Stimulated activated memory B cell treated with anti-CD40 and anti-IgM and Interleukin-4, amounts not matched to agents 10 μg/mL and 1 μg/mL and 100 μg/mL, for 72 hours (primary cell): ENCODE measurements around the gene PPP1R14C.
"Not testable (repeated sequence)": the region's sequence is repeated elsewhere in the genome, so short reads cannot be mapped to it uniquely, and the experiment has no call there.

Source experiments
- ATAC-seq: fragments of 150-1000 bp; cut with Tn5 transposase; 2 replicates; pipeline ENCODE4 v1.10.0; 2021
- H3K27ac Mint-ChIP-seq: one replicate; pipeline ENCODE4 v1.8.0; 2022; ENCODE audit warnings: mild to moderate bottlenecking, mixed read lengths
- H3K27me3 Mint-ChIP-seq: one replicate; pipeline ENCODE4 v1.8.0; 2022; ENCODE audit warnings: mixed read lengths
- H3K36me3 Mint-ChIP-seq: one replicate; pipeline ENCODE4 v1.8.0; 2022; ENCODE audit warnings: mixed read lengths
- H3K4me1 Mint-ChIP-seq: one replicate; pipeline ENCODE4 v1.8.0; 2022; ENCODE audit warnings: mixed read lengths
- H3K4me3 Mint-ChIP-seq: one replicate; pipeline ENCODE4 v1.8.0; 2022; ENCODE audit warnings: mild to moderate bottlenecking, moderate library complexity, mixed read lengths
- H3K9me3 Mint-ChIP-seq: one replicate; pipeline ENCODE4 v1.8.0; 2022; ENCODE audit warnings: mixed read lengths

Gene PPP1R14C

DNA sequence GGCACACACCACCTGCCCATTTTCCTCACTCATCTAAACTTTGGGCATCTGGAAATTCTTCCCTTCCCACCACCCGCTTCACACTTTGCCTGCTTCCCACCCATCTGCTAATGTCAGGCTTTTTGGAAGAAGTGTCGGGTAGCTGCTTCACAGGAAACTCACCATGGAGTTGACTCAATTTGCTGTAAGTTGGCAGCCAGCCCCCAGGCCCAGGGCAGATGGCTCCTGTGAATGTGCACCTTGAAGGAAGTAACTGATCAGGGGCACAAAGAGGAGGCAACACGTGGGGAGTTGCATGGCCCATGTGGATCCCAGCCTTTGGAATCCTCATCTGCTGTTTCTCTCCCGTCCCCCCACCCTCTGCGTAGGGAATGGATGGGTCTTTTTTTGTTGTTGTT lies 87.3 kb downstream of the PPP1R14C start:
- Mint-ChIP-seq H3K36me3 (no peaks in the 10 kb centered on the region), H3K4me3 (no peak overlapping the region), H3K9me3 (peaks cover 6% of the 10 kb centered on the region), H3K27ac (no peak overlapping the region), H3K27me3 (peaks cover 16% of the 10 kb centered on the region), H3K4me1 (no peaks in the 10 kb centered on the region)
- ATAC-seq, result no peak

DNA sequence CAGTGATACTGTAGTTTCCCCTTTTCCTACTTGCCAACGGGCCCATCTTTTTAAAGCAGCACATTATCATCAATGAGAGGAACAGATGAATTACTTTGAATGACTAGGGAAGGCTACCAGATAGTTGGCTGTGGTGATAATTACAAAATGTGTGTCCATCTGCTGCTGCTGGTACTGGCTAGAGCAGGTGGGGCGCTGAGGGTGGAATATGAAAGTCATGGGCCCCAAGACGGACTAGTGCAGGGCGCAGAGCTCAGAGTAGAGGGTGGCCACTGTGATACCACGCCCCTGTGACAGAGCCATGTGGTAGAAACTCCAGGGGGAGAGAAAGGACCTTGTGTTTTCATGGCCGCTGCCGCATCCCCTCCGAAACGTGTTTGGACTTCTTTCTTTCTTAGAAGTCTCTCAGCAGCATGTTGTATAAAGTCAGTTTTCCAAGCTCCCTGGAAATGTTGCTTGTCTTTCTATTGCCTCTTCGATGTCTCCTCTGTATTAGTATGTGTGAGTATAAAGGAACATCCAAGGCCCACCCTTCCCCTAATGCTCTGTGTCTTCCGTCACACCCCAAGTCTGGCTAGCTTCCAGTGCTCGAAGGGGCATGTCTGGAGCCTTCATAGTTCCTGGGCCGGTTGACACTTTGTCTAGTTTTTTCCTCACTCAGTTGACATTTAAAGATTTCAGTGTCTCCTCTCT lies 88.1 kb downstream of the PPP1R14C start:
- H3K4me1 Mint-ChIP-seq, result no peaks in the 10 kb centered on the region
- H3K4me3 Mint-ChIP-seq, result no peak overlapping the region
- H3K9me3 Mint-ChIP-seq, result peaks cover 6% of the 10 kb centered on the region
- no peak overlapping the region for H3K27ac Mint-ChIP-seq
- ATAC-seq, result no peak
- H3K27me3 Mint-ChIP-seq, result peaks cover 24% of the 10 kb centered on the region
- no peaks in the 10 kb centered on the region for H3K36me3 Mint-ChIP-seq

DNA sequence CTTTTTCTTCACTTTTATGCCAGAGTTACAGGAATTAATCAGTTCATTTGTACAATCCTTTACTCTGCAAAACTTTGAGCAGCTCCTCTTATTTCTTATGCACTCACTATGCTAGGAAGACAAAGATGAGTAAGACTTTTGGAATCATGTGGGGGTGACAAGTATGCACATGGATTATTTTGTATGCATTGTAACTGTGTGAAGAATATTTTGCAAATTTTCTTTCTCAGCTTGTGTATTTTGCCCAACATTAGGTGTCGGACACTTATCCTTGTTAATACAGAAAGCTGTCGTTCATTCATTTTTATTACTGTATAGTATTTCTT lies 88.6 kb downstream of the PPP1R14C start:
- no peaks in the 10 kb centered on the region for H3K4me1 Mint-ChIP-seq
- no peak overlapping the region for H3K27ac Mint-ChIP-seq
- H3K9me3 Mint-ChIP-seq, result peaks cover 6% of the 10 kb centered on the region
- no peak overlapping the region for H3K4me3 Mint-ChIP-seq
- peaks cover 29% of the 10 kb centered on the region for H3K27me3 Mint-ChIP-seq
- no peak for ATAC-seq
- no peaks in the 10 kb centered on the region for H3K36me3 Mint-ChIP-seq

DNA sequence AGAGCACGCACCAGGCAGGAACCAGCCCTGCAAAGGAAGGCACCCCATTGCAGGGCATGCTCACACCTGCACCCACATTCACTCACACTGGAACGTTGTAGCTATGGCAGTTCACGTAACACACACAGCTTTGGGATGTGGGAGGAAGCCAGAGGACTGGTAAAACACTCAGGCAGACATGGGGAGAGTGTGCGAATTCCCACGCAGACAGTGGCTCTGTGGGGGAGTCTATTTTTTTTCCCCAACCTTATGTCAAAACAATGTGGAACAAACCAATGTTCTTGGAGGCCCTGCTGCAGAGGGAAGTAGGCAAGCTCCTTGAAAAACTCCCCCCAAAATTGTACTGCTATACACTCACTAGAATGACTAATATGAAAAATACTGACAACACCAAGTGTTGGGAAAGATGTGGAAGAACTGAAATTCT lies 91.0 kb downstream of the PPP1R14C start:
- H3K27ac Mint-ChIP-seq, result no peak overlapping the region
- no peaks in the 10 kb centered on the region for H3K36me3 Mint-ChIP-seq
- ATAC-seq, result no peak

DNA sequence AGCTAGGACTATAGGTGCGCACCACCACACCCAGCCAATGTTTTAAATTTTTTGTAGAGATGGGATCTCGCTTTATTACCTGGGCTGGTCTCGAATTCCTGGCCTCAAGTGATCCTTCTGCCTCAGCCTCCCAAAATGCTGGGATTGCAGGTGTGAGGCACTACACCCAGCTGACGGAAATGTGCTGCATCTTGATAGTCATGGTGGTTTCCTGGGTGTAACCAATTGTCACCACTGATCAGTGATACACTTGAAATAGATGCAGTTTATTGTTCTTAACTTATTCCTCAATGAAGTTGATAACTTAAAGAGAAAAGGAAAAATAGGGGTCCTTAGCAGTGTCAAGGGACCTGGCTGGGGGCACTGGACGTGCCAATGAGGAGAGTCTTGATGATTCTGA lies 92.4 kb downstream of the PPP1R14C start:
- Mint-ChIP-seq H3K9me3 (peaks cover 12% of the 10 kb centered on the region), H3K36me3 (peaks cover 8% of the 10 kb centered on the region), H3K4me1 (no peaks in the 10 kb centered on the region), H3K4me3 (no peak overlapping the region), H3K27me3 (peaks cover 46% of the 10 kb centered on the region), H3K27ac (no peak overlapping the region)
- ATAC-seq, result no peak

More for the DNA sequence above, 91.0 kb downstream of the PPP1R14C start:
- Mint-ChIP-seq H3K4me3 (no peak overlapping the region), H3K9me3 (peaks cover 6% of the 10 kb centered on the region), H3K4me1 (no peaks in the 10 kb centered on the region), H3K27me3 (peaks cover 37% of the 10 kb centered on the region)

DNA sequence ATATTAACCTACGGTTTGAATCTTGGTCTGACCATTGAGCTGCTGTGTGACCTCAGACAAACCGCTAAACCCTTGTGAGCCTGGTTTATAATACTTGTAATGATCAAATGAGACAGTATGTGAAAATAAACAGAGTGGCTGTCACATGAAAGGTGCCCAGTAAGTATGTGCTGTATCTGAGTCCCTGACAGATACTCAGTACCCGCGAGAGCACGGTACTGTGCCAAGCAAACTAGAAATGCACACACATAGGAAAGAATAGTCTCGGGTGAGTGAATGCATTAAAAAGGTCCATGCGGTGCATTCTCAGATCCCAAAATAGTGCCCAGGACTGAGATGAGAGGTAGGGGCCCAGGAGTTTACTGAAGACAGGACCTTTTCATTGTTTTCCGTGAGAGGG lies 93.3 kb downstream of the PPP1R14C start:
- peaks cover 8% of the 10 kb centered on the region for H3K36me3 Mint-ChIP-seq
- H3K27ac Mint-ChIP-seq, result no peak overlapping the region

DNA sequence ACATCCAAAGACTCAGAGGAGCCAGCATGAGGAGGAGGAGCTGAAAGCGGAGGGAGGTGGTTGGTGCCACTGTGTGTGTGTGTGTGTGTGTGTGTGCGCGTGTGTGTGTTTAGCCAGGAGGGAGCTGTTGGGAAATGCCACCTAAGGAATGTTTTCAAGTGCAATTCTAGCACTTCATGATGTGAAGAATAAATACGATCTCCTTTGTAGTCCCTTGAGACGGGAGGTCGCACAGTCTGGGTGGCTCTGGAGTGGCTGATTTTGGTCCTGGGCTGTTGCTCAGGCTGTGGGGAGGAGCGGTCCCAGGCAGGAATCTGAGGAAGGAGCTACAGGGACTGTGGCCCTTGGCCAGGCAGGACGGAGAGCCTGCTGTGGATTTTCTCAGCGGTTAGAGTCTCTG lies 93.7 kb downstream of the PPP1R14C start:
- Mint-ChIP-seq H3K4me3 (no peak overlapping the region), H3K4me1 (peaks cover under 1% of the 10 kb centered on the region), H3K9me3 (peaks cover 12% of the 10 kb centered on the region), H3K36me3 (peaks cover 8% of the 10 kb centered on the region), H3K27ac (no peak overlapping the region), H3K27me3 (peaks cover 34% of the 10 kb centered on the region)
- no peak for ATAC-seq

More for the DNA sequence above, 93.3 kb downstream of the PPP1R14C start:
- ATAC-seq, result no peak
- H3K27me3 Mint-ChIP-seq, result peaks cover 38% of the 10 kb centered on the region
- H3K9me3 Mint-ChIP-seq, result peaks cover 12% of the 10 kb centered on the region
- no peaks in the 10 kb centered on the region for H3K4me1 Mint-ChIP-seq
- H3K4me3 Mint-ChIP-seq, result no peak overlapping the region

DNA sequence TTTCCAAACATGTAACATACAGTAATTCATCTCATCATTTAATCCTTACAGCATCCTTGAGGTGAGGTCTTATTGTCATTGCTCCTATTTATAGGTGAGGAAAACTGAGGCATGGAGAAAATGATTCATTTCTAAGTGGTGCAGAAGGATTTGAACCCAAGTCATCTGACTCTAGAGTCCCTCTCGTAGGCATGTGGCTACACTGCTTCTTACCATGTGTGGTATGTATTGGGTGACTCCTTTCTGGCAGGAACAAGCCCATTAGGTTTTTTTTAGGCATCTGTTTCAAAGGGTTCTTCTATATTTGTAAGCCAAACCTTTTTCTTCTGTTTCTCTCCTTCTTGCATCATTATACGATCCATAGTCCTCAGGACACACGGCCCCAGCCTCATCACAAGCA lies 94.8 kb downstream of the PPP1R14C start:
- Mint-ChIP-seq H3K4me3 (no peak overlapping the region), H3K36me3 (peaks cover 8% of the 10 kb centered on the region), H3K4me1 (peaks cover 8% of the 10 kb centered on the region), H3K27me3 (peaks cover 31% of the 10 kb centered on the region), H3K9me3 (peaks cover 10% of the 10 kb centered on the region), H3K27ac (no peak overlapping the region)
- no peak for ATAC-seq

DNA sequence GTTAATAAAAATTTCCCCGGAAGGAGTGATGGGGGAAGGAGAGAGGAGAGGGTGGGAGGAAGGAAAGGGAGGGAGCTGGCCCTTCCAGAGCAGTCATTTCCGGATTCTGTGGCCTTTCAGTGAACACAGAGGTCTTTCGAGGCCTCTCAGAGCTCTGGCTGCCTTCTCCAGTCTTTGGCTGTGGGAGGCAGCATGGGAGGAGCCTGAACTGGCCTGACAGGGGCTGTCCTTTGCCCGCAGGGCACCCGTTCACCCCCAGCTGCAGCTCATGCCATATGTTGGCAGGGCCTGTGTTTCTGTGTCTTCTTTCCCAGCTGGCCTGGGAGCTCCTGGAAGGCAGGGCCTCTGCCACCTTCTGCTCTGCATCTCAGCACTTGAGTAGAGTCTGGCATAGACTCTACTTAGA lies 95.5 kb downstream of the PPP1R14C start:
- H3K36me3 Mint-ChIP-seq, result peaks cover 8% of the 10 kb centered on the region
- H3K4me1 Mint-ChIP-seq, result peaks cover 8% of the 10 kb centered on the region
- H3K27ac Mint-ChIP-seq, result no peak overlapping the region
- no peak for ATAC-seq
- H3K4me3 Mint-ChIP-seq, result no peak overlapping the region
- peaks cover 6% of the 10 kb centered on the region for H3K9me3 Mint-ChIP-seq
- peaks cover 31% of the 10 kb centered on the region for H3K27me3 Mint-ChIP-seq

DNA sequence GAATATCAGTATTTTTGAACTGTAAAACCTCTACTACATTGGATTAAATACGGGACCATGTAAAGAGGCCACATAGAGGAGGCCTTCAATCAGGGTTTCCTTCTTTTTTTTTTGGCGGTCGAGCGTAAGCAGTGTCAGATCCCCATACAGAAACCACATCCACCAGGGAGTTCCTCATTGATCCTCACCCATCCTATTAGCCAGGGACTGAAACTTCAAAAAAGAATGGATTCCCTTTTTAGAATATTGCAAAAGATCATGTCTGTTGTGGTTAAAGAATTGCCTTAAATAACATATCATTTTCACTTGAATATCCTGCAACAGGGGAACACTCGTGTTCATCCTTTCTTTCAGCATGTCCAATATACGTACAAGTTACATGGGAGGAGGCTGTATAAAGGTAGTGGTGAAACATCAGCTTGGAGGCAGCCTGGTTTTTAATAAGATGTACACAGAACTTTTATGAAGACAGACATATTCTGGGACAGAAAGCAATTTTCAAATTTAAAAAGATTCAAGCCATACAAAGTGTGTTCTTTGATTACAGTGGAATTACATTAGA lies 96.1 kb downstream of the PPP1R14C start:
- Mint-ChIP-seq H3K9me3 (peaks cover 6% of the 10 kb centered on the region), H3K4me1 (peaks cover 8% of the 10 kb centered on the region), H3K27ac (no peak overlapping the region), H3K4me3 (no peak overlapping the region), H3K36me3 (peaks cover 8% of the 10 kb centered on the region), H3K27me3 (peaks cover 31% of the 10 kb centered on the region)
- no peak for ATAC-seq

DNA sequence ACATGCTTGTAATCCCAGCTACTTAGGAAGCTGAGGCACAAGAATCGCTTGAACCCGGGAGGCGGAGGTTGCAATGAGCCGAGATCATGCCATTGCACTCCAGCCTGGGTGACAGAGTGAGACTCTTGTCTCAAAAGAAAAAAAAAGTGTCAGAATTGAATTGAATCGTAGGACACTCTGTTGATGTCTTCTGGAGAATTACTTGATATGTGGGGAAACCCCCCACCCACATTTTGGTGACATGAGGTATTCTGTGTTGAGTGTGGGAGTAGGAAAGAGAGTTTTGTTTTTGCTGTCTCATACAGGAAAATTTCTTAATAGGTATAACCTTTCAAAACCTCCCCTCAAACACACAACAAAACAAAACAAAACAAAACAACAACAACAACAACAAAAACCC lies 98.9 kb downstream of the PPP1R14C start:
- H3K27ac Mint-ChIP-seq, H3K36me3 Mint-ChIP-seq, H3K4me3 Mint-ChIP-seq, H3K9me3 Mint-ChIP-seq, H3K4me1 Mint-ChIP-seq: not testable (repeated sequence)
- peak; percentile 70 for ATAC-seq
- peaks cover 14% of the 10 kb centered on the region for H3K27me3 Mint-ChIP-seq

DNA sequence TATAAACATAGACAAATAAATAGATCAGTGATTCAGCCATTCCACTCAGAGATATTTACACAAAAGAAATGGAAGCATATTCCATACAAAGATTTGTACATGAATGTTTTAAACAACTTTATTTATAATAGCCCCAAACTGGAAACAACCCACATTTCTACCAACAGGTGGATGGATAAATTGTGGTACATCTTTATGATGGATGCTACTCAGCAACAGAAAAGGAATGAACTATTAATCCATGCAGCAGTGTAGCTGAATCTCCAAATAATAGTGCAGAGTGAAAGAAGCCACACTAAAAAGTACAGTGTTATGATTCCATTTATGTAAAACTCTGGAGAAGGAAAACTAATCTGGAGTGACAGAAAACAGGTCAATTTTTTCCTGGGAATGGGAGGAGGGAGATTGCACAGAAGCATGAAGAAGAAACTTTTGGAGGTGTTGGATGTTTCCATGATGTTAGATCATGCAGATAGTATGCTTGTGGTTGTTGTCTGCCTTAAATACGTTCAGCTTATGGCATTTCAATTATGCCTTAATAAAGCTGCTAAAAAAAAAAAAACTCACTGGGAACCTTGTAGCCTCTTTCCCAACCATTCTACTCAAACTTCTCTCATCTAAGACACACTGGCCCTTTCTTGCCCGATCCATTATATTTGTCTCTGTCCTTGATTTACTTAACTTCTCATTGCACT lies 100.9 kb downstream of the PPP1R14C start:
- peaks cover 16% of the 10 kb centered on the region for H3K36me3 Mint-ChIP-seq
- no peak overlapping the region for H3K4me3 Mint-ChIP-seq
- no peak overlapping the region for H3K27ac Mint-ChIP-seq
- H3K4me1 Mint-ChIP-seq, result peaks cover 8% of the 10 kb centered on the region
- ATAC-seq, result no peak
- peaks cover 8% of the 10 kb centered on the region for H3K9me3 Mint-ChIP-seq
- H3K27me3 Mint-ChIP-seq, result peaks cover 10% of the 10 kb centered on the region

DNA sequence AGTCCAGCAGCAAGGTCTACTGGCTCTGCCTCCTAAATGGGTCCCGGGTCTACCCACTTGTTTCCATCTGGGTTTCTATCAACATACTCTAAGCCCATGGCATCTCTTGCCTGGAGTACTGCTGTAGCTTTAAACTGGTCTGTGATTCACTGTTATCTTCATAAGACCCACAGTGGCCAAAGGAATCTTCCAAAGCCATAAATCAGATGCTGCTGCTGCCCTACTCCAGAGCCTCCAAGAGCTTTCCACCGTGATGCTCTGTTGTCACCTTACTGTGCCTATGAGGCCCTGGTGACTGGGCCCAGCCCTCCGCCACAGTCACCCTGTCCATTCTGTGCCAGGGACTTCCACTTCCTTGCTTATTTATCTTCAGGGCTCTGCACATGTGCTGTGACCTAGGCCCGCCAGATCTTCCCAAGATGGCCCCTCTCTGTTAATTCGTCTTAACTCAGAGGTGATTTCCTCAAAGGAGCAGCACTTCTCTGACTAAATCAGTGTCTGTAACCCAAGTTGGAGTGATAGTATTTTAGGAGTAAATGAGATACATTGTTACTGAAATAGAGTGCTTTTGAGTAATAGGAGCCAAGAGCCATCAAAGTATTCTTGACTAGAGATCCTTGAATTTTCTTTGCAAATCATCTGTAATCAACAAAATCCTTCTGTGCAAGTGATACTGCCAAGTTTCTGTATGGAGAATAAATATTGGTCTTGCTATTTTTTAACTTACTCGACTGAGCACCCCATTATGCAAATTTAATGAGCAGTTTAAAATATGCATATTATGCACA lies 102.5 kb downstream of the PPP1R14C start:
- Mint-ChIP-seq H3K36me3 (peaks cover 8% of the 10 kb centered on the region), H3K4me1 (peaks cover 8% of the 10 kb centered on the region), H3K27ac (no peak overlapping the region), H3K4me3 (no peak overlapping the region), H3K27me3 (no peaks in the 10 kb centered on the region), H3K9me3 (peaks cover 3% of the 10 kb centered on the region)
- ATAC-seq, result no peak

DNA sequence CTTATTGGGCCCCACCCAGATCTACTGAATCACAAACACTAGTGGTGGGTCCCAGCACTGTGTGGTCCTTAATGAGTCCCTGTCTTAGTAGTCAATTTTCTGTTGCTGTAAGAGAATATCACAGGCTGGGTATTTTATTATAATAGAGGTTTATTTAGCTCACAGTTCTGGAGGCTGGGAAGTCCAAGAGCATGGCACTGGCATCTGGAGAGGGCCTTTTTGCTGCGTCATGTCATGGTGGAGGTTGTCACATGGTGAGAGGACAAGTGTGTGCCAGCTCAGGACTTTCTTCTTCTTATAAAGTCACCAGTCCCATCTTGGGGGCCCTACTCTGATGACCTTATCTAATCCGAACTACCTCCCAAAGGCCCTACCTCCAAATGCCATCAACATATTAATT lies 105.0 kb downstream of the PPP1R14C start:
- peaks cover 8% of the 10 kb centered on the region for H3K36me3 Mint-ChIP-seq
- H3K27me3 Mint-ChIP-seq, result no peaks in the 10 kb centered on the region
- ATAC-seq, result no peak
- H3K9me3 Mint-ChIP-seq, result peaks cover 3% of the 10 kb centered on the region
- no peak overlapping the region for H3K27ac Mint-ChIP-seq
- peaks cover 1% of the 10 kb centered on the region for H3K4me1 Mint-ChIP-seq
- H3K4me3 Mint-ChIP-seq, result no peak overlapping the region

DNA sequence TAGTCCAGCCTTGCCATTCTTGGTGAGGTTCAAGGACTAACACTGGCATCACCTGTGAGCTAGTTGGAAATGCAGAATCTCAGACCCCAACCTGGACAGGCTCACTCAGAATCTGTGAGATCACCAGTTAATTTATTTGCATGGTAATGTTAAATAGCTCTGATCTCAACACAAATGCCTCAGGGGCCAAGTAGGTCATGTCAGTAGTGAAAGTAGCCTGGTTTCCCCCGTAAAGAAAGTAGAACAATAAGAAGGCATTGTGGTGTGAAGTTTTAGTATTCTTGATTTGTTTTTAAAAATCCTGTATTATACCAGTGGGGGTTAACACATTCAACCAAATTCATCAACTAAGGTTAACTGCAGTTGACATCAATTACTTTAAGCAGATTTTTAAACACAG lies 105.5 kb downstream of the PPP1R14C start:
- peaks cover 3% of the 10 kb centered on the region for H3K9me3 Mint-ChIP-seq
- H3K36me3 Mint-ChIP-seq, result peaks cover 8% of the 10 kb centered on the region
- H3K4me1 Mint-ChIP-seq, result peaks cover 6% of the 10 kb centered on the region
- H3K27ac Mint-ChIP-seq, result no peak overlapping the region
- H3K4me3 Mint-ChIP-seq, result no peak overlapping the region
- ATAC-seq, result no peak
- H3K27me3 Mint-ChIP-seq, result no peaks in the 10 kb centered on the region
